HCT116 (cell line): Measurements from ENCODE around the gene GATM. TPM values are rescaled to one million over a fixed set of nuclear protein-coding genes. Genes with fewer than 3 reads are reported as not detected.
"Not testable (repeated sequence)": the region's sequence is repeated elsewhere in the genome, so short reads cannot be mapped to it uniquely, and the experiment has no call there.

Experiments used
- ATAC-seq: fragments of 200-7000 bp; cut with Tn5 transposase; 2 replicates; pipeline ENCODE4 v1.9.1; 2020; ENCODE audit warnings: mild to moderate bottlenecking, moderate library complexity
- BruUV-seq: library from RNA; stranded (reverse); fragments of 400-500 nt; replicated peaks from 2 replicates; lab custom pipeline; 2021; lab: Mats Ljungman, UMichigan
- CTCF ChIA-PET: fragments of 300-600 bp; sonication (Branson Sonifier 250); formaldehyde crosslinking; loops from one replicate; lab custom pipeline; 2021; ENCODE audit warnings: antibody characterized with exemption; lab: Charles Lee
- POLR2A ChIA-PET: fragments of 300-600, 350-600 bp; sonication (Branson Sonifier 250); formaldehyde crosslinking; loops from one replicate; lab custom pipeline; 2021; ENCODE audit warnings: antibody characterized with exemption; lab: Charles Lee
- RAD21 ChIA-PET, 2 experiments: fragments of 300-600 bp; sonication (Branson Sonifier 250); formaldehyde crosslinking; loops; one replicate each; lab custom pipeline; 2023; ENCODE audit warnings: low total read pairs in 2 of 2; ENCODE audit not compliant: uncharacterized antibody in 2 of 2, unreplicated experiment in 2 of 2, low non-redundant PET in 1 of 2; lab: Charles Lee
- DNase-seq: peaks from one replicate; pipeline ENCODE4 v3.0.0-alpha.2; 2010; ENCODE audit warnings: low read depth, low spot score
- H2AFZ ChIP-seq: fragments of 200-600 bp; shearing (Covaris generic), sonication (generic); 2 replicates; pipeline ENCODE4 v1.6.1; 2017; ENCODE audit warnings: low read depth, mixed run types, mixed read lengths, antibody characterized with exemption, low read length; ENCODE audit not compliant: poor library complexity, severe bottlenecking
- H3K27ac ChIP-seq: 2 replicates; pipeline ENCODE4 v1.5.1; 2012; ENCODE audit warnings: low read depth, low read length
- H3K27me3 ChIP-seq: fragments of 200-600 bp; sonication (generic); 2 replicates; pipeline ENCODE4 v1.6.1; 2016; ENCODE audit warnings: mixed run types, low read length, mixed read lengths; ENCODE audit not compliant: insufficient read depth
- H3K36me3 ChIP-seq, 2 experiments: fragments of 200-500 bp in 1 of 2; fragments of 200-600 bp in 1 of 2; sonication (Bioruptor generic) in 1 of 2; sonication (generic) in 1 of 2; 2 replicates each; pipeline versions ENCODE4 v1.5.1 to v1.6.1; 2014 to 2016; ENCODE audit warnings: low read length in 2 of 2, inconsistent platforms in 1 of 2, mixed read lengths in 1 of 2, mixed run types in 1 of 2; ENCODE audit not compliant: insufficient read depth in 2 of 2, control insufficient read depth in 1 of 2
- H3K4me1 ChIP-seq, 2 experiments: fragments of 200-600 bp in 1 of 2; sonication (generic) in 1 of 2; 2 replicates each; pipeline versions ENCODE4 v1.5.1 to v1.6.1; 2012 to 2017; ENCODE audit warnings: low read length in 2 of 2, inconsistent platforms in 1 of 2, mild to moderate bottlenecking in 1 of 2, mixed read lengths in 1 of 2, mixed run types in 1 of 2, moderate library complexity in 1 of 2; ENCODE audit not compliant: insufficient read depth in 2 of 2, control insufficient read depth in 1 of 2
- H3K4me2 ChIP-seq: fragments of 200-600 bp; sonication (generic); 2 replicates; pipeline ENCODE4 v1.6.1; 2017; ENCODE audit warnings: mixed run types, low read length, mixed read lengths
- H3K4me3 ChIP-seq, 2 experiments: fragments of 200-600 bp in 1 of 2; sonication (generic) in 1 of 2; replicated peaks in 1 of 2; 2 replicates each; pipeline ENCODE4 v1.5.1; 2011 to 2016; ENCODE audit warnings: low read length in 2 of 2, control low read depth in 1 of 2, low read depth in 1 of 2, mild to moderate bottlenecking in 1 of 2, mixed read lengths in 1 of 2, mixed run types in 1 of 2
- H3K79me2 ChIP-seq: fragments of 200-600 bp; sonication (generic); 2 replicates; pipeline ENCODE4 v1.6.1; 2017; ENCODE audit warnings: mild to moderate bottlenecking, mixed run types, low read length, moderate library complexity, mixed read lengths; ENCODE audit not compliant: insufficient read depth
- H3K9ac ChIP-seq: fragments of 200-600 bp; sonication (generic); 2 replicates; pipeline ENCODE4 v1.6.1; 2016; ENCODE audit warnings: low read length, mixed read lengths
- H3K9me2 ChIP-seq: fragments of 200-600 bp; sonication (generic), shearing (Covaris generic); 2 replicates; pipeline ENCODE4 v1.6.1; 2017; ENCODE audit warnings: mixed run types, mild to moderate bottlenecking, moderate library complexity; ENCODE audit not compliant: insufficient read depth
- H3K9me3 ChIP-seq, 2 experiments: fragments of 200-500 bp in 1 of 2; fragments of 200-600 bp in 1 of 2; sonication (Bioruptor generic) in 1 of 2; sonication (generic) in 1 of 2; 2 replicates each; pipeline ENCODE4 v1.6.1; 2014 to 2017; ENCODE audit warnings: low read length in 2 of 2, mixed read lengths in 2 of 2, inconsistent platforms in 1 of 2, low read depth in 1 of 2, mild to moderate bottlenecking in 1 of 2, mixed run types in 1 of 2, moderate library complexity in 1 of 2; ENCODE audit not compliant: control insufficient read depth in 1 of 2, insufficient read depth in 1 of 2
- H4K20me1 ChIP-seq: fragments of 200-600 bp; sonication (generic), shearing (Covaris generic); 2 replicates; pipeline ENCODE4 v1.6.1; 2017; ENCODE audit warnings: mixed run types, mild to moderate bottlenecking, moderate library complexity; ENCODE audit not compliant: insufficient read depth
- CBX3 ChIP-seq: IDR thresholded peaks from 2 replicates; pipeline ENCODE4 v1.6.1; 2012; ENCODE audit warnings: low read depth
- ELF1 ChIP-seq: IDR thresholded peaks from 2 replicates; pipeline ENCODE4 v1.6.1; 2012; ENCODE audit warnings: low read depth, borderline replicate concordance
- EZH2 ChIP-seq: fragments of 200-600 bp; sonication (generic); IDR thresholded peaks from 2 replicates; pipeline ENCODE4 v1.6.1; 2017; ENCODE audit warnings: antibody characterized with exemption, mixed run types
- EZH2phosphoT487 ChIP-seq: fragments of 200-600 bp; IDR thresholded peaks from 2 replicates; pipeline ENCODE4 v1.6.1; 2018; ENCODE audit warnings: antibody characterized with exemption, borderline replicate concordance
- POLR2A ChIP-seq: IDR thresholded peaks from 2 replicates; pipeline ENCODE4 v1.7.0; 2011; ENCODE audit warnings: borderline replicate concordance; ENCODE audit not compliant: insufficient read depth, insufficient read length; ENCODE audit errors: extremely low read depth
- POLR2AphosphoS5 ChIP-seq: IDR thresholded peaks from 2 replicates; pipeline ENCODE4 v1.6.1; 2011; ENCODE audit warnings: mild to moderate bottlenecking, low read depth, low read length, moderate library complexity
- RAD21 ChIP-seq: IDR thresholded peaks from 2 replicates; pipeline ENCODE4 v1.6.1; 2012; ENCODE audit warnings: low read depth, mild to moderate bottlenecking
- SIN3A ChIP-seq: IDR thresholded peaks from 2 replicates; pipeline ENCODE4 v1.6.1; 2012; ENCODE audit warnings: low read depth
- SP1 ChIP-seq: IDR thresholded peaks from 2 replicates; pipeline ENCODE4 v1.6.1; 2012; ENCODE audit warnings: low read depth
- SRF ChIP-seq: IDR thresholded peaks from 2 replicates; pipeline ENCODE4 v1.6.1; 2012; ENCODE audit warnings: low read depth
- ZBTB33 ChIP-seq: IDR thresholded peaks from 2 replicates; pipeline ENCODE4 v1.6.1; 2011; ENCODE audit warnings: mild to moderate bottlenecking, low read length, moderate library complexity; ENCODE audit not compliant: insufficient replicate concordance; ENCODE audit errors: extremely low read depth
- intact Hi-C: fragments of 100-400 bp; cut with micrococcal nuclease; formaldehyde crosslinking; loops from 2 replicates; pipeline ENCODE4 v1.10.0; 2022
- total RNA-seq: library from RNA; stranded (reverse); gene quantifications from one replicate; pipeline ENCODE4 v1.2.1, GENCODE V29; 2021; ENCODE audit not compliant: unreplicated experiment

The GATM gene
- total RNA-seq, 1 experiment from 2014 or later: 3.1 TPM

GRCh38 chr15:45371546-45371945 lies 6.8 kb downstream of the GATM start:
- ChIA-PET CTCF (no interaction called here), POLR2A (no interaction called here), RAD21 (no interaction called here)
- no peak overlapping the region for H3K4me2 ChIP-seq
- no peaks in the 10 kb centered on the region for H3K4me1 ChIP-seq
- H3K9me3 ChIP-seq: no peaks in the 10 kb centered on the region
- TF ChIP-seq SIN3A (no peak), EZH2phosphoT487 (no peak), SRF (no peak), CBX3 (no peak), POLR2A (no peak), POLR2AphosphoS5 (no peak), RAD21 (no peak), ELF1 (no peak), SP1 (no peak), ZBTB33 (no peak), EZH2 (no peak)
- H4K20me1 ChIP-seq: no peaks in the 10 kb centered on the region
- no peak overlapping the region for H2AFZ ChIP-seq
- no peaks in the 10 kb centered on the region for H3K9me2 ChIP-seq
- H3K27me3 ChIP-seq: no peaks in the 10 kb centered on the region
- no TSS peak for BruUV-seq
- intact Hi-C loops: no loop called here
- ATAC-seq: no peak
- no peak overlapping the region for H3K27ac ChIP-seq
- no peaks in the 10 kb centered on the region for H3K79me2 ChIP-seq
- no peak overlapping the region for H3K4me3 ChIP-seq
- H3K36me3 ChIP-seq: no peaks in the 10 kb centered on the region
- DNase-seq: no peak
- no peak overlapping the region for H3K9ac ChIP-seq

GRCh38 chr15:45370042-45370441 lies 8.3 kb downstream of the GATM start:
- CTCF ChIA-PET, BruUV-seq, POLR2A ChIA-PET: not testable (repeated sequence)

GRCh38 chr15:45367222-45367621 lies 11.1 kb downstream of the GATM start:
- H3K4me2 ChIP-seq, intact Hi-C loops, H3K9me3 ChIP-seq, H3K4me1 ChIP-seq, CTCF ChIA-PET, DNase-seq, H2AFZ ChIP-seq, H3K79me2 ChIP-seq, H3K27ac ChIP-seq, RAD21 ChIA-PET, POLR2A ChIA-PET, H4K20me1 ChIP-seq, BruUV-seq, H3K36me3 ChIP-seq, ATAC-seq, H3K4me3 ChIP-seq, H3K27me3 ChIP-seq, H3K9ac ChIP-seq, H3K9me2 ChIP-seq: not testable (repeated sequence)

More at GRCh38 chr15:45370042-45370441, 8.3 kb downstream of the GATM start:
- H3K9ac ChIP-seq, H3K9me3 ChIP-seq, DNase-seq, H4K20me1 ChIP-seq, H3K4me2 ChIP-seq, H3K4me1 ChIP-seq, RAD21 ChIA-PET, H3K9me2 ChIP-seq, H3K27ac ChIP-seq, ATAC-seq, H2AFZ ChIP-seq, intact Hi-C loops, H3K79me2 ChIP-seq, H3K27me3 ChIP-seq, H3K4me3 ChIP-seq, H3K36me3 ChIP-seq: not testable (repeated sequence)
